Gastroesophageal sphincter (tissue), 3 donors: Measurements from ENCODE around the gene NEK10.

Source experiments
- EP300 ChIP-seq: sonication (generic); formaldehyde crosslinking; IDR thresholded peaks from one replicate; pipeline ENCODE4 v1.6.1; 2017; ENCODE audit warnings: antibody characterized with exemption, mild to moderate bottlenecking
- TF ChIP-seq, protein P1 (sequence below), 4 experiments: fragments of 200-600 bp in 2 of 4; fragments of 450-650 bp in 2 of 4; sonication (generic) in 1 of 4; IDR thresholded peaks; one replicate each; pipeline ENCODE4 v1.5.1; 2017 to 2019; ENCODE audit warnings: antibody characterized with exemption in 4 of 4, mild to moderate bottlenecking in 2 of 4, moderate library complexity in 2 of 4

DNA sequence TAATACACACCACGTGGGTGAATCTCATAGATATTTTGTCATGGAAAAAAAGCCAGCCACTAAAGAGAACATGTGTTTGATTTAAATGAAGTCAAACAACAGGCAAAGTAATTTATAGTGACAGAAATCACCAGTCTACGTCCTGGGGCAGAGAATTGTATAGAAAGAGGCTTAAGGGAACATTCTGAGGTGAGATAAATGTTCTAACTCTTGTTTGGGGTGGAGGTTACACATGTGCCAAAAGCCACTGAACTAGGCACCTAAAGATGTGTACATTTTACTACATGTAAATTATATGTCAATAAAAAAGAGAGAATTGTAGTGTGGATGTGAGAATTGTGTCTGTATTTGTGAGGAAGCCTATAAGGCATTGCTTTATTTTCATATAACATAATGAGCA, 184.9 kb downstream of the NEK10 start:
- TF ChIP-seq, protein P1, sequence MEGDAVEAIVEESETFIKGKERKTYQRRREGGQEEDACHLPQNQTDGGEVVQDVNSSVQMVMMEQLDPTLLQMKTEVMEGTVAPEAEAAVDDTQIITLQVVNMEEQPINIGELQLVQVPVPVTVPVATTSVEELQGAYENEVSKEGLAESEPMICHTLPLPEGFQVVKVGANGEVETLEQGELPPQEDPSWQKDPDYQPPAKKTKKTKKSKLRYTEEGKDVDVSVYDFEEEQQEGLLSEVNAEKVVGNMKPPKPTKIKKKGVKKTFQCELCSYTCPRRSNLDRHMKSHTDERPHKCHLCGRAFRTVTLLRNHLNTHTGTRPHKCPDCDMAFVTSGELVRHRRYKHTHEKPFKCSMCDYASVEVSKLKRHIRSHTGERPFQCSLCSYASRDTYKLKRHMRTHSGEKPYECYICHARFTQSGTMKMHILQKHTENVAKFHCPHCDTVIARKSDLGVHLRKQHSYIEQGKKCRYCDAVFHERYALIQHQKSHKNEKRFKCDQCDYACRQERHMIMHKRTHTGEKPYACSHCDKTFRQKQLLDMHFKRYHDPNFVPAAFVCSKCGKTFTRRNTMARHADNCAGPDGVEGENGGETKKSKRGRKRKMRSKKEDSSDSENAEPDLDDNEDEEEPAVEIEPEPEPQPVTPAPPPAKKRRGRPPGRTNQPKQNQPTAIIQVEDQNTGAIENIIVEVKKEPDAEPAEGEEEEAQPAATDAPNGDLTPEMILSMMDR (IDR thresholded peaks at IDR 0.05): no peak
- TF ChIP-seq EP300: no peak
